SK-N-SH (cell line): Measurements from ENCODE around the gene LCORL.

Experiments
- JUND ChIP-seq: IDR thresholded peaks from 2 replicates; pipeline ENCODE4 v1.4.0; 2012
- NRF1 ChIP-seq: IDR thresholded peaks from 2 replicates; pipeline ENCODE4 v1.6.1; 2012; ENCODE audit warnings: low read depth, mild to moderate bottlenecking, low read length
- RAD21 ChIP-seq: IDR thresholded peaks from 2 replicates; pipeline ENCODE4 v1.6.1; 2012; ENCODE audit warnings: mild to moderate bottlenecking, low read length
- TF ChIP-seq, protein P1 (sequence below): fragments of 200-600 bp; sonication (generic); IDR thresholded peaks from 2 replicates; pipeline ENCODE4 v1.6.1; 2017; ENCODE audit warnings: antibody characterized with exemption, mild to moderate bottlenecking, moderate library complexity

DNA sequence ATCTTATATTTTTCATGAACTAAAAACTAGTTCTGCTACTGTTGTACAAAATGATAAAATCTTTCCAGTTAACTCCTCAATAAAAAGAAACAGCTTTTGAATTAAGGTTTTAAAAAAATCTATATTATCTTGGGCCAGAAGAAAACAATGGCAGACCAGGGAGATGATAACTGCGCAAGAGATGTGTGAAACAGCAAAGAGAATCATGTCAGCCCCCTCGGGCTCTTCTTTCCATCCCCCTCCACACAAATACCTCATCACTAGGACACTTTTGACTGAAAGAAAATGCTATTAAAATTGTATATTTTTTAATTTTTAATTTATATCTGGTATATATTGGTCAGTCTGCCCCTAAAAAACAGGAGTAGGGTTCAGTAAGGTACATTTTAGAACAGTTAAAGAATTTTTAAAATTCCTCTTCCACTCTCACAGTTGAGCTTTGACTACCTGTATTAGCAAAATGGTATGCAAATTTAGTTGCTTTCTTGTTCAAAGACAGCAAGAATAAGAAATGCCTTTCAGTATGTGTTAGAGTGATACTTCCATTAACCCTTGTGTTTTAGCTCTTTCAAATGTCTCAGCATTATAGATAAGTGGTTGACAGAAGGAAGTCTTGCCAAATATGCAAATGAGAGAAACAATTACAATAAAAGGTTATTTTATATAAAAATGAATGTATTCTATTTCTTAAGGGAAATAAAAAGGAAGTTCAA lies 36.4 kb upstream of the LCORL start:
- TF ChIP-seq, protein P1, sequence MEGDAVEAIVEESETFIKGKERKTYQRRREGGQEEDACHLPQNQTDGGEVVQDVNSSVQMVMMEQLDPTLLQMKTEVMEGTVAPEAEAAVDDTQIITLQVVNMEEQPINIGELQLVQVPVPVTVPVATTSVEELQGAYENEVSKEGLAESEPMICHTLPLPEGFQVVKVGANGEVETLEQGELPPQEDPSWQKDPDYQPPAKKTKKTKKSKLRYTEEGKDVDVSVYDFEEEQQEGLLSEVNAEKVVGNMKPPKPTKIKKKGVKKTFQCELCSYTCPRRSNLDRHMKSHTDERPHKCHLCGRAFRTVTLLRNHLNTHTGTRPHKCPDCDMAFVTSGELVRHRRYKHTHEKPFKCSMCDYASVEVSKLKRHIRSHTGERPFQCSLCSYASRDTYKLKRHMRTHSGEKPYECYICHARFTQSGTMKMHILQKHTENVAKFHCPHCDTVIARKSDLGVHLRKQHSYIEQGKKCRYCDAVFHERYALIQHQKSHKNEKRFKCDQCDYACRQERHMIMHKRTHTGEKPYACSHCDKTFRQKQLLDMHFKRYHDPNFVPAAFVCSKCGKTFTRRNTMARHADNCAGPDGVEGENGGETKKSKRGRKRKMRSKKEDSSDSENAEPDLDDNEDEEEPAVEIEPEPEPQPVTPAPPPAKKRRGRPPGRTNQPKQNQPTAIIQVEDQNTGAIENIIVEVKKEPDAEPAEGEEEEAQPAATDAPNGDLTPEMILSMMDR = no peak
- TF ChIP-seq RAD21 = no peak
- no peak for TF ChIP-seq NRF1
- no peak for TF ChIP-seq JUND
